BE2C (cell line): ENCODE measurements around the gene PCSK5.

Source experiments
- DNase-seq: peaks from one replicate; pipeline ENCODE4 v3.0.0-alpha.2; 2020
- H3K27me3 ChIP-seq: fragments of 250-450 bp; sonication (Bioruptor Pico); 2 replicates; pipeline ENCODE4 v1.5.1; 2020; ENCODE audit warnings: mild to moderate bottlenecking
- H3K36me3 ChIP-seq: fragments of 250-450 bp; sonication (Bioruptor Pico); 2 replicates; pipeline ENCODE4 v1.5.1; 2020; ENCODE audit warnings: mild to moderate bottlenecking
- H3K4me1 ChIP-seq: fragments of 250-450 bp; sonication (Bioruptor Pico); 2 replicates; pipeline ENCODE4 v1.5.1; 2020
- H3K4me3 ChIP-seq: 2 replicates; pipeline ENCODE4 v1.5.1; 2011; ENCODE audit warnings: low read depth, low read length
- H3K9me3 ChIP-seq: fragments of 250-450 bp; sonication (Bioruptor Pico); 2 replicates; pipeline ENCODE4 v1.5.1; 2020
- CTCF ChIP-seq: IDR thresholded peaks from 2 replicates; pipeline ENCODE4 v1.5.1; 2012; ENCODE audit warnings: mild to moderate bottlenecking, low read depth, low read length

The PCSK5 gene

GRCh38 chr9:76137931-76138330 is 247.5 kb downstream of the PCSK5 start:
- no peak for TF ChIP-seq CTCF
- DNase-seq: no peak
- Histone ChIP-seq H3K4me3 (no peak overlapping the region), H3K36me3 (no peaks in the 10 kb centered on the region), H3K9me3 (no peaks in the 10 kb centered on the region), H3K4me1 (no peaks in the 10 kb centered on the region), H3K27me3 (peaks cover 16% of the 10 kb centered on the region)

GRCh38 chr9:76138360-76138759 is 247.9 kb downstream of the PCSK5 start:
- H3K4me3 ChIP-seq: no peak overlapping the region
- TF ChIP-seq CTCF: no peak
- peaks cover 16% of the 10 kb centered on the region for H3K27me3 ChIP-seq
- DNase-seq: no peak
- H3K36me3 ChIP-seq: no peaks in the 10 kb centered on the region
- H3K4me1 ChIP-seq: no peaks in the 10 kb centered on the region
- no peaks in the 10 kb centered on the region for H3K9me3 ChIP-seq

GRCh38 chr9:76143834-76144233 is 253.4 kb downstream of the PCSK5 start:
- TF ChIP-seq CTCF: no peak
- no peaks in the 10 kb centered on the region for H3K36me3 ChIP-seq
- no peaks in the 10 kb centered on the region for H3K9me3 ChIP-seq
- H3K4me3 ChIP-seq: no peak overlapping the region
- H3K27me3 ChIP-seq: peaks cover 14% of the 10 kb centered on the region
- DNase-seq: no peak
- no peaks in the 10 kb centered on the region for H3K4me1 ChIP-seq

- no peaks in the 10 kb centered on the region for H3K4me1 ChIP-seq
- H3K9me3 ChIP-seq: no peaks in the 10 kb centered on the region
- no peak for TF ChIP-seq CTCF
- H3K4me3 ChIP-seq: no peak overlapping the region
- peaks cover 39% of the 10 kb centered on the region for H3K27me3 ChIP-seq
- H3K36me3 ChIP-seq: no peaks in the 10 kb centered on the region
- no peak for DNase-seq
Observed at GRCh38 chr9:76150013-76150412, 259.5 kb downstream of the PCSK5 start.

- no peak for DNase-seq
- H3K36me3 ChIP-seq: no peaks in the 10 kb centered on the region
- TF ChIP-seq CTCF: no peak
- peaks cover 39% of the 10 kb centered on the region for H3K27me3 ChIP-seq
- no peak overlapping the region for H3K4me3 ChIP-seq
- no peaks in the 10 kb centered on the region; the same call in 1 of the 2 replicates for H3K4me1 ChIP-seq
- H3K9me3 ChIP-seq: no peaks in the 10 kb centered on the region
Observed at GRCh38 chr9:76151267-76151666, 260.8 kb downstream of the PCSK5 start.

GRCh38 chr9:76153339-76153738 is 262.9 kb downstream of the PCSK5 start:
- Histone ChIP-seq H3K4me3 (no peak overlapping the region), H3K27me3 (peaks cover 25% of the 10 kb centered on the region), H3K9me3 (no peaks in the 10 kb centered on the region), H3K4me1 (no peaks in the 10 kb centered on the region; the same call in 1 of the 2 replicates), H3K36me3 (no peaks in the 10 kb centered on the region)
- DNase-seq: no peak
- TF ChIP-seq CTCF: no peak
